GM18873 (cell line): ENCODE data around the gene ARMH4.

Source experiments
- ATAC-seq: cut with Tn5 transposase; IDR thresholded peaks from one replicate; pipeline ENCODE4 v1.9.1; 2021; ENCODE audit warnings: mild to moderate bottlenecking, moderate library complexity, moderate number of reproducible peaks; ENCODE audit not compliant: unreplicated experiment, low FRiP score

ARMH4 gene

GRCh38 chr14:57974896-57975295, 177.1 kb downstream of the ARMH4 start:
- ATAC-seq = no peak

- no peak for ATAC-seq
These were observed 181.4 kb downstream of the ARMH4 start for GRCh38 chr14:57970594-57970993.

- no peak for ATAC-seq
These were observed 181.8 kb downstream of the ARMH4 start for GRCh38 chr14:57970175-57970574.

GRCh38 chr14:57963071-57963470, 188.9 kb downstream of the ARMH4 start:
- no peak for ATAC-seq

GRCh38 chr14:57962325-57963035, 189.5 kb downstream of the ARMH4 start:
- ATAC-seq = no peak

GRCh38 chr14:57961786-57962060, 190.3 kb downstream of the ARMH4 start:
- ATAC-seq = no peak

- ATAC-seq = no peak
These were observed 190.8 kb downstream of the ARMH4 start for GRCh38 chr14:57960946-57961785.

- no peak for ATAC-seq
These were observed 194.6 kb downstream of the ARMH4 start for GRCh38 chr14:57957441-57957840.
